AG20443 (cell line): ENCODE results near the gene MAP2K3.
A peak's percentile ranks its signal among the peaks of the same experiment; 100 is the strongest.

ENCODE experiments used
- DNase-seq: peaks from one replicate; pipeline ENCODE4 v3.0.0; 2012; ENCODE audit warnings: low spot score, mixed read lengths

Gene MAP2K3

GRCh38 chr17:21252796-21253645, 31.5 kb upstream of the MAP2K3 start, which contains the start of gene NATD1:
Gene NATD1 (minus strand): TSS chr17:21253410. CDS start chr17:21253264, 146 bp downstream.
- DNase-seq: peak; percentile 95

GRCh38 chr17:21253646-21254441, 30.7 kb upstream of the MAP2K3 start:
- no peak for DNase-seq

GRCh38 chr17:21258593-21258992, 25.9 kb upstream of the MAP2K3 start:
- DNase-seq: no peak

- no peak for DNase-seq
Observed at GRCh38 chr17:21262259-21262993, 22.1 kb upstream of the MAP2K3 start.

GRCh38 chr17:21263376-21263775, 21.1 kb upstream of the MAP2K3 start:
- peak; percentile 63 for DNase-seq

- no peak for DNase-seq
Observed at GRCh38 chr17:21268596-21269188, 15.8 kb upstream of the MAP2K3 start.

- DNase-seq: no peak
Observed at GRCh38 chr17:21269394-21269793, 15.1 kb upstream of the MAP2K3 start.

- DNase-seq: no peak
Observed at GRCh38 chr17:21271454-21272183, 12.9 kb upstream of the MAP2K3 start.

GRCh38 chr17:21272250-21272649, 12.3 kb upstream of the MAP2K3 start:
- no peak for DNase-seq

GRCh38 chr17:21272881-21273792, 11.4 kb upstream of the MAP2K3 start:
- no peak for DNase-seq

- no peak for DNase-seq
Observed at GRCh38 chr17:21275047-21275578, 9.4 kb upstream of the MAP2K3 start.

- DNase-seq: peak; percentile 98
Observed at GRCh38 chr17:21275579-21276263, 8.8 kb upstream of the MAP2K3 start.

GRCh38 chr17:21276264-21276588, 8.3 kb upstream of the MAP2K3 start:
- no peak for DNase-seq

GRCh38 chr17:21277332-21277731, 7.2 kb upstream of the MAP2K3 start:
- DNase-seq: no peak

- DNase-seq: peak; percentile 20
Observed at GRCh38 chr17:21278450-21279197, 5.9 kb upstream of the MAP2K3 start.

GRCh38 chr17:21279198-21279535, 5.3 kb upstream of the MAP2K3 start:
- no peak for DNase-seq

GRCh38 chr17:21279582-21279981, 4.9 kb upstream of the MAP2K3 start:
- no peak for DNase-seq

GRCh38 chr17:21280081-21280518, 4.4 kb upstream of the MAP2K3 start:
- DNase-seq: peak; percentile 90

- peak; percentile 88 for DNase-seq
Observed at GRCh38 chr17:21282231-21282630, 2.3 kb upstream of the MAP2K3 start.
